Measurements from ENCODE around the gene SOX30. TPM values are rescaled to one million over a fixed set of nuclear protein-coding genes. Genes with fewer than 3 reads are reported as not detected.
"Not testable (repeated sequence)": the region's sequence is repeated elsewhere in the genome, so short reads cannot be mapped to it uniquely, and the experiment has no call there.

The SOX30 gene
- polyA plus RNA-seq, 2 of the 4 experiments (the other 2 are of a cell fraction), result 0.08 to 0.10 TPM

GRCh38 chr5:157689942-157690689 lies 37.9 kb upstream of the SOX30 start:
- DNase-seq (ENCODE audit: low read depth in 1 of 2, low spot score in 1 of 2), result no peak
- Histone ChIP-seq H3K4me2 (no peak overlapping the region), H3K4me3 (no peak overlapping the region), H3K4me1 (no peaks in the 10 kb centered on the region), H3K27ac (no peak overlapping the region), H3K9me3 (no peaks in the 10 kb centered on the region)
- WGBS (ENCODE audit: missing lambda C conversion rate), result 91% methylated on average over 46 of the region's 52 CpGs
- ATAC-seq, result no peak
- TF ChIP-seq TFCP2L1 (CRISPR knock-in tag; IDR thresholded peaks at IDR 0.05) (no peak), ATOH8 (CRISPR knock-in tag; IDR thresholded peaks at IDR 0.05; ENCODE audit: low read depth) (no peak), HOXB5 (CRISPR knock-in tag; IDR thresholded peaks at IDR 0.05) (no peak), RCOR1 (IDR thresholded peaks at IDR 0.05; ENCODE audit: low read depth, low read length) (no peak), ESRRA (IDR thresholded peaks at IDR 0.05; ENCODE audit: borderline replicate concordance, low read length) (no peak), RARB (CRISPR knock-in tag; IDR thresholded peaks at IDR 0.05) (no peak)
- FAIRE-seq, result no peak
- ChIA-PET CTCF (interaction anchor here (0.7 to 1.6 kb wide), 5 partner anchors 9 to 81 kb away, joined by 3 to 6 read pairs (median 4); partner anchors contain the start of gene LSM11), POLR2A (no interaction called here)

- Histone ChIP-seq H3K9me3 (no peaks in the 10 kb centered on the region), H3K4me1 (no peaks in the 10 kb centered on the region), H3K4me3 (no peak overlapping the region), H3K27ac (no peak overlapping the region), H3K4me2 (no peak overlapping the region)
- POLR2A ChIA-PET, result no interaction called here
- 100% methylated on average over 1 of the region's 1 CpG for WGBS (ENCODE audit: missing lambda C conversion rate)
- ATAC-seq (no peak), FAIRE-seq (no peak), DNase-seq (ENCODE audit: low read depth in 1 of 2, low spot score in 1 of 2) (no peak)
- CTCF ChIA-PET, result no interaction called here
- TF ChIP-seq RAD21 (conservative IDR thresholded peaks at IDR 0.05 in 1 of 2, IDR thresholded peaks at IDR 0.05 in 1 of 2) (no peak), EHF (CRISPR knock-in tag; IDR thresholded peaks at IDR 0.05) (no peak), ZSCAN20 (CRISPR knock-in tag; IDR thresholded peaks at IDR 0.05) (no peak), MAZ (IDR thresholded peaks at IDR 0.05; ENCODE audit: borderline replicate concordance, low read depth, low read length) (no peak), FOSL2 (IDR thresholded peaks at IDR 0.05) (no peak), FOSL2 (CRISPR knock-in tag; IDR thresholded peaks at IDR 0.05) (no peak), CBX8 (IDR thresholded peaks at IDR 0.05) (no peak), E2F6 (IDR thresholded peaks at IDR 0.05; ENCODE audit: borderline replicate concordance, low read depth) (no peak)
Observed at GRCh38 chr5:157687198-157687554, 34.9 kb upstream of the SOX30 start.

GRCh38 chr5:157686276-157687197 lies 34.3 kb upstream of the SOX30 start:
- DNase-seq (ENCODE audit: low read depth in 1 of 2, low spot score in 1 of 2); H3K4me2 ChIP-seq; H3K4me1 ChIP-seq; CTCF ChIA-PET; ATAC-seq; FAIRE-seq; H3K9me3 ChIP-seq; POLR2A ChIA-PET; H3K4me3 ChIP-seq; H3K27ac ChIP-seq: not testable (repeated sequence)
- WGBS (ENCODE audit: missing lambda C conversion rate), result 82% methylated on average over 14 of the region's 14 CpGs

- Histone ChIP-seq H3K4me1 (no peaks in the 10 kb centered on the region), H3K4me3 (no peak overlapping the region), H3K4me2 (no peak overlapping the region), H3K27ac (no peak overlapping the region), H3K9me3 (no peaks in the 10 kb centered on the region)
- 31% methylated on average over 3 of the region's 3 CpGs for WGBS (ENCODE audit: missing lambda C conversion rate)
- FAIRE-seq (no peak), ATAC-seq (no peak), DNase-seq (ENCODE audit: low read depth in 1 of 2, low spot score in 1 of 2) (no peak)
- POLR2A ChIA-PET, result no interaction called here
- CTCF ChIA-PET, result interaction anchor here (0.7 to 2.3 kb wide), 5 partner anchors 9 to 310 kb away, joined by 3 to 8 read pairs (median 3); no protein-coding TSS in a partner anchor
- TF ChIP-seq ELK1 (IDR thresholded peaks at IDR 0.05; ENCODE audit: low read depth, low read length) (no peak), HOXB13 (CRISPR knock-in tag; IDR thresholded peaks at IDR 0.05; ENCODE audit: low read depth) (no peak), ZSCAN20 (CRISPR knock-in tag; IDR thresholded peaks at IDR 0.05) (no peak), KDM1A (IDR thresholded peaks at IDR 0.05; ENCODE audit: low read depth) (no peak), ESRRA (IDR thresholded peaks at IDR 0.05; ENCODE audit: borderline replicate concordance, low read length) (no peak), TFCP2L1 (CRISPR knock-in tag; IDR thresholded peaks at IDR 0.05) (no peak), PBX3 (IDR thresholded peaks at IDR 0.05) (no peak), JUN (IDR thresholded peaks at IDR 0.05) (no peak), NFE2L2 (conservative IDR thresholded peaks at IDR 0.05; ENCODE audit: low read length) (no peak), NPAS2 (CRISPR knock-in tag; IDR thresholded peaks at IDR 0.05; ENCODE audit: borderline replicate concordance) (no peak), NR3C1 (IDR thresholded peaks at IDR 0.05) (no peak), USF2 (IDR thresholded peaks at IDR 0.05) (no peak)
Observed at GRCh38 chr5:157682257-157682656, 30.0 kb upstream of the SOX30 start.

All from A549 (cell line).